Measurements from ENCODE around the gene CHCT1. TPM values are rescaled to one million over a fixed set of nuclear protein-coding genes. Genes with fewer than 3 reads are reported as not detected.
"Not testable (repeated sequence)": the region's sequence is repeated elsewhere in the genome, so short reads cannot be mapped to it uniquely, and the experiment has no call there.

CHCT1 gene
- polyA plus RNA-seq, 3 donors: 0.29 to 0.30 TPM; not detected in 1

- DNase-seq (ENCODE audit: low read depth in 3 of 3, low spot score in 2 of 3): no peak
Measured at GRCh38 chr17:60398227-60398959, 23.9 kb upstream of the CHCT1 start.

GRCh38 chr17:60401819-60402218, 20.5 kb upstream of the CHCT1 start:
- DNase-seq (ENCODE audit: low read depth in 3 of 3, low spot score in 2 of 3): no peak

- DNase-seq (ENCODE audit: low read depth in 3 of 3, low spot score in 2 of 3): no peak
Measured at GRCh38 chr17:60403523-60403810, 18.8 kb upstream of the CHCT1 start.

DNA sequence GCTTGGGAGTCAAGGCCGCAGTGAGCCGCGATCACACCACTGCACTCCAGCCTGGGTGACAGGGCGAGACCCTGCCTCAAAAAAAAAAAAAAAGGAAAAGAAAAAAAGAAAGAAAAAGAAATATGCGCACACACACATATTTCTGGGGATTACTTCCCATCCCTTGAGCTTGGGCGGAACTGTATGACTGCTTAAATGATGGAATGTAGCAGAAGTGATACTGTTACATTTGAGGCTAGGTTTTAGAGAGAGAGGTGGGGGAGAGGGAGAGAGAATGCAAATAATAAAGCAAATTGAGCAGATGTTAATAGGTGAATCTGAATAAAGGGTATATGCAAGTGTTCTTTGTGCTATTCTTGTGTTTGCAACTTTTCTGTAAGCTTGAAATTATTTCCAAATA, 18.3 kb upstream of the CHCT1 start:
- no peak for DNase-seq (ENCODE audit: low read depth in 3 of 3, low spot score in 2 of 3)

DNA sequence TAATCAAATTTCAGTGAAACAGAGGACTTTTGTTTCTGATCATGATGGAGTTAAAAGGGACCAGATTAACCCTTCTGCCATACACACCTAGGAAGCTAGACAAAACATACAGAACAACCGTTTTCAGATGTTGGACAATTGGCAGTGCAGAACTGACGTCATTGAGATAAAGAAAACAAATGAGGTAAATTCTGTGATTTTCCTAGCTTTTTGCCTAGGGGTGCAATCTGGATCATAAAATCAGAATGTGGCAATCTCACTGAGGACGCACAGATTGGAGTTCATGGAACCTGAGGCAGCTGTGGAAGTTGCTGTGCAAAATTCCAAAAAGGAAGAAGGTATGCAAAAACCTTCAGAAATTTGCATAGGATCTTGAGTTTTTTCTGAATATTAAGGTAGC, 15.4 kb upstream of the CHCT1 start:
- DNase-seq (ENCODE audit: low read depth in 3 of 3, low spot score in 2 of 3): no peak

DNA sequence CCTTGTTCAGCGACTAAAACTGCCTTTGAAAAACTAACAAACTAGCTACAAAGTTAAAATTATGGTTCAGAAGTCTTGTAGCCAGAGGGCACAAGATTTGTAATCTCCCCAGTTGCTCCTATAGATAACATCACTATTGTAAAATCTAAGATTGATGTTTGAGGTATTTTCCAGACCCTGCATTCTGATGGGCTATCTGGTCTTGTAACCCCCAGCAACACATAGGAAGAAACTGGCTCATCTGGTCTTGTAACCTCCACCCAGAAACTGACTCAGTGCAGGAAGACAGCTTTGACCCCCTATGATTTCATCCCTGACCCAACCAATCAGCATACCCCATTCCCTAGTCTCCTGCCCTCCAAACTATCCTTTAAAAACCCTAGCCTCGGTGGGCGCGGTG, 12.3 kb upstream of the CHCT1 start:
- no peak for DNase-seq (ENCODE audit: low read depth in 3 of 3, low spot score in 2 of 3)

DNA sequence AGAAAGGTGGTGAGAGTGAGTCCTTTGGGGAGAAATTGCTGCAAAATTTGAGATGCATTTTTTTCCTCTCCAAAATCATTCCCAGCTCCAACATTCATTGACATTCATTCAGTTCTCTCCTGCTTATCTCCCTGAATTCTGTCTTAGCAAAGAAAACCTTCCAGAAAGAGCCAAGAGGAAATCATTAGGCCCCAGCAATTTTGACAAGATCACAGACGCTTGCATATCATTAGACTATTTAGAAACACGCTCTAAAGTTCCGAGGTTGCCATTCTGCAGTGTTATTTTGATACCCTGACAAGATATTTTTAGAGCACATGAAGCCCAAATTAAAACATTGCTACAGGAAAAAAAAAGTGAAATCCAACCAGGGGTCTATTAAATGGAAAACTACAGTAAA, 9.6 kb upstream of the CHCT1 start:
- no peak for DNase-seq (ENCODE audit: low read depth in 3 of 3, low spot score in 2 of 3)

DNA sequence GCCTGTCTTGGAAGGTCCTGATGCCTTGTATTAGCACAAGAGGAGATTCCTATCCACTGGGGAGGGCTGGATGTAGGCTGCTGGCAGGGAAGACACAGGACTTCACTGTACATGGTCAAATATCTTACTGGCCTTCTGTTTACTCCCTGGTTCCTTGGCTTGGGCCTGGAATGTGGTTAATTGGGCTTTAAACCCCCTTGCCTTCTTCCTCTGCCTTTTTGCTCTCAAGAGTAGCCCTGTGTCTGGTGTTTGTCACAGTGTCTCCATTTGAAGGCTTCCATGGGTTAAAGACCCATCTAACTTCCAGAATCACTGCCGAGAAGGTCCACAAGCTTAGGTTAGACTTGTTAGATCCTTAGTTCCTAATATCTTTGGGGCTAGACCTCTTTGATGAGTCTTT, 7.1 kb upstream of the CHCT1 start:
- DNase-seq (ENCODE audit: low read depth in 3 of 3, low spot score in 2 of 3): no peak

DNA sequence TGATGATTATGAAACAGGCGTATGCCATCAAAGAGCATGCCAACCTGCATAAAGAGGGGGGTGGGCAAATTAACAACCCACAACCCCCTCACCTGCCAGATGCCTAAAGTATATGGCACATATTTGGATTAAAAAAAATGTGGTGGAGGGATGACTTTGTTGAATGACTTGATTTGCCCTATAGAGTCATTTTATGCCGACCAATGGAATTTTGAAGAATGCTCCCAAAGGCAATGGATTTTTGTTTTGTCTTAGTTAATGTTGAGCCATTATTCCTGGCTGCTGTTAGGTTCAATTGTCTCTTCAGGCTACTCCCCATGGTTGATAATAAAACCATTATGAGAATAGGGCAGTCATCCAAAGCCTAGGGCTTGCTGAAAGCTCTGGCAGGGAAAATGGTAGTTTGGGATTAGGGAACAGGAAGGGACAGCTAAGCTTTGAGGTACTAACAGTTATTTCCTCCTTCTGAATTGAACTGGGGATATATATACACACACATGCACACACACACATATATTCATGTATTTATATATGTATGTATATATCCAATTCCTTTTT, 5.8 kb upstream of the CHCT1 start:
- DNase-seq (ENCODE audit: low read depth in 3 of 3, low spot score in 2 of 3): no peak

GRCh38 chr17:60419003-60419402, 3.3 kb upstream of the CHCT1 start:
- DNase-seq (ENCODE audit: low read depth in 3 of 3, low spot score in 2 of 3): not testable (repeated sequence)

GRCh38 chr17:60419875-60420274, 2.4 kb upstream of the CHCT1 start:
- DNase-seq (ENCODE audit: low read depth in 3 of 3, low spot score in 2 of 3): not testable (repeated sequence)

GRCh38 chr17:60421273-60422161, 772 bp upstream of the CHCT1 start:
- peak in 2 of 3 donors; percentile 48 to 49 for DNase-seq (ENCODE audit: low read depth in 3 of 3, low spot score in 2 of 3)

DNA sequence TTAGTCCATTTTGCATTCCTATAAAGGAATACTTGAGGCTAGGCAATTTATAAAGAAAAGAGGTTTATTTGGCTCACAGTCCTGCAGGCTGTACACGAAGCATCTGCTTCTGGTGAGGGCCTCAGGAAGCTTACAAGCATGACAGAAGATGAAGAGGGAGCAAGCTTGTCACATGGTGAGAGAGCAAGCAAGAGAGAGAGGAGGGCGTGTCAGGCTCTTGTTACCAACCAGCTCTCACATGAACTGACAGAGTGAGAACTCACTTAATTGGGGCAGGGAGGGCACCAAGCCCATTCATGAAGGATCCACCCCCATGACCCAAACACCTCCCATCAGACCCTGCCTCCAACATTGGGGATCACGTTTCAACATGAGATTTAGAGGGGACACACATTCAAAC, 1.6 kb downstream of the CHCT1 start:
- no peak for DNase-seq (ENCODE audit: low read depth in 3 of 3, low spot score in 2 of 3)

DNA sequence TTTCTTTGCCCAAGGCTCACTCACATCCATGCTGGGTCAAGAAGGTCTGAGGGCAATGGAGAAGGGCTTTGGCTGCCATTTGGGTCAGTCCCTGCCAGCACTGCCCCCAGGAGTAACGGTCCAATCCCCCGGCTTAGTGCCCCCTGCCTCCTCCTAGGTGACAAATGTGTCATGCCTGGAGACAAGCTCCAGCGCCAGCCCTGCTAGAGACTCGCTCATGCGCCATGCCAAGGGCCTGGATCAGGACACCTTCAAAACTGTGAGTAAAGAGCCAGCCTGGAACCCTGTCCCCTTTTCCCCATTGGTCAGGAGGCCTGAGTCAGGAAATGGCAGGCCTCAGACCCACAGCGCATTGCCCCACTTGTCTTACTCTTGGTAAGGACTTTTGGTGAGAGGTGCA, 3.3 kb downstream of the CHCT1 start:
- no peak for DNase-seq (ENCODE audit: low read depth in 3 of 3, low spot score in 2 of 3)

DNA sequence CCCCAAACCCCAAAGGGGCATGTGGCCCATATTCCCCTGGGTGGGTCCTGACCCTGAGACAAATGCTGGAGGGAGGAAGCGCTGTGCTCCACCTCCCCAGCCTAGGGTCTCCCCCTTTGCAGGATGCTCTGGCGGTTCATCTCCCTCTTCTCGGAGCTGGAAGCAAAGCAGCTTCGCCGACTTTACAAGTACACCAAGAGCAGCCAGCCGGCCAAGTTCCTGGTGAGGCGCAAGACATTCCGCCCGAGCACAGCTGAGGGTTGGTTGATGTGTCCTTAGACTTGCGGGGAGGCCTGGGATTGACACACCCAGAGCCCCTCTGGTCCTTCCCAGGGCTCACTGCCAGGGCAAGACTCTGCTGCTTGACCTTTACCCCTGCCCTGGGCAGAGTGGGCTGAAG, 4.3 kb downstream of the CHCT1 start:
- DNase-seq (ENCODE audit: low read depth in 3 of 3, low spot score in 2 of 3): no peak

DNA sequence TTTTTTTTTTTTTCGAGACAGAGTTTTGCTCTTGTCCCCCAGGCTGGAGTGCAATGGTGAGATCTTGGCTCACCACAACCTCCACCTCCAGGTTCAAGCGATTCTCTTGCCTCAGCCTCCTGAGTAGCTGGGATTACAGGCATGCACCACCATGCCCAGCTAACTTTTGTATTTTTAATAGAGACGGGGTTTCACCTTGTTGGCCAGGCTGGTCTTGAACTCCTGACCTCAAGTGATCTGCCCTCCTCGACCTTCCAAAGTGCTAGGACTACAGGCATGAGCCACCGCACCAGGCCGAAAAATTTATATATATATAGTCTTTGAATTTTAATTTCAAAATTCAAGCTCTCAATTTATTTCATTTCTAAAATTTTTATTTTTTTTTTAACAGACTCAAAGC, 6.2 kb downstream of the CHCT1 start:
- not testable (repeated sequence) for DNase-seq (ENCODE audit: low read depth in 3 of 3, low spot score in 2 of 3)

GRCh38 chr17:60430561-60430960, 8.3 kb downstream of the CHCT1 start:
- not testable (repeated sequence) for DNase-seq (ENCODE audit: low read depth in 3 of 3, low spot score in 2 of 3)

GRCh38 chr17:60433021-60433997, 11.0 kb downstream of the CHCT1 start:
- not testable (repeated sequence) for DNase-seq (ENCODE audit: low read depth in 3 of 3, low spot score in 2 of 3)

DNA sequence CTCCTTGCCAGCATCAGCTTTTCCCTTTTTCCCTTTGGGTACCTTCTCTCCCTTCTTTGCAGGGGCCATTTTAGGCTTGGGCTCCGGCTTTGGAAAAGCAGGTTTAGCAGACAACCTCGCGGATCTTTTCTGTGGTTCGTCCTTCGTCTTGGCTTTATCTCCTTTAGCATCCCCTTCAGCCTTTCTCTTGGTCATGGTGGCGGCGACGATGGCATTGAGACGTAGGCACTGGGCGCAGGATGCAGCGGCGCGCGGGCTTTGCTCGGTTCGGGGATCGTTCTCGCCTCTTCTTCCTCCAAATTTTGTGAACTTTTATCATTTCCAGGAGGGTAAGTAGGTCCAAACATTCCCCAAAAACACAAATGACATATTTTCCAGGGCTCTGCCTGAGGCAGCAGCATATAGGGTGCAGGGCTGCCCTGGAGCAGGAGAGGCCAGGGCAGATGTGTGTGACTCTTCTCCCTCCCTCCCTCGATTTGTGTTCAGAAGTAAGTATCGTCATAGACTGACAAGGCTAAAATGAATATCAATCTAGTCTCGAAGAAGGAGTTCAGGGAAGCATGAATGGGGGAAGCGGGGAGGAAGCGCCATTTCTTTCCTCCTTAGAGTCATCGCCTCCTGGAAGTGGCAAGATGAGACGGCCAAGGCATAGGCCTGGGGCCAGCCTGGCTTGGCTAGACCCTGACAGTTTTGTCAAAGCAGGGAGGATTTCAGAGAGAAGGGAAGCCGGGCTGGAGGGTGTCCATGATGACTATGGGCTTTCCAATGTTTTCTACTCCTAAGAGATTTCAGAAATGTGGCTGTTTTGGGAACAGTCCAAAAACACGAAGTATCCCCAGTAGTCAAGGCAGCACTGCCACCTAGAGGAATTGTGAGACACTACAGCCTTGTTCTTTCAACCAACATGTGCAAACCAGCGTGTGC, 13.2 kb downstream of the CHCT1 start:
- peak; percentile 74 to 83 (median 76) for DNase-seq (ENCODE audit: low read depth in 3 of 3, low spot score in 2 of 3)

DNA sequence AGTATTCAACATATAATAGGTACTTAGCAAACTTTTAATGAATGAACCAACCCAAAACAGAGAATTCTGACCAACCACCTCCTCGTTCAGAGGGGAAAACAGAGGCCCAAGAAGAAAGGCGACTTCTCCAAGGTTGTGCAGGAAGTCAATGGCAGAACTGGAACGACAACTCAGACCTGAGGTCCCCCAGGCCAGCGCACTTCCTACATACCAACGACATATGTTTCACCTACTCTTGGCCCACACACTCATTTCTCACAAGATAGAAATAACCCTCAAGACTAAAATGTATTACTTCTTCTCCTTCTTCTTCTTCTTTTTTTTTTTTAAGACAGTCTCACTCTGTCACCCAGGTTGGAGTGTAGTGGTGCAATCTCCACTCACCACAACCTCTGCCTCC, 14.4 kb downstream of the CHCT1 start:
- DNase-seq (ENCODE audit: low read depth in 3 of 3, low spot score in 2 of 3): no peak

Data from right renal cortex interstitium (tissue), 3 donors.